HL-60 (cell line): ENCODE measurements around the gene SLC10A7.

Source experiments
- DNase-seq, 2 experiments: peaks; one replicate each; pipeline ENCODE4 v3.0.0-alpha.2; 2010 to 2020; ENCODE audit warnings: low read depth in 1 of 2, low spot score in 1 of 2
- H3K27ac ChIP-seq: fragments of 250-450 bp; sonication (Bioruptor Pico); replicated peaks from 2 replicates; pipeline ENCODE4 v1.5.1; 2020; ENCODE audit warnings: mild to moderate bottlenecking, moderate library complexity
- H3K27me3 ChIP-seq: fragments of 250-450 bp; sonication (Bioruptor Pico); 2 replicates; pipeline ENCODE4 v1.5.1; 2021; ENCODE audit warnings: mild to moderate bottlenecking, moderate library complexity; ENCODE audit not compliant: insufficient read depth, poor library complexity, severe bottlenecking
- H3K4me3 ChIP-seq: replicated peaks from 2 replicates; pipeline ENCODE4 v1.5.1; 2011; ENCODE audit warnings: mild to moderate bottlenecking, control low read depth, low read length; ENCODE audit not compliant: insufficient read depth
- CTCF ChIP-seq: IDR thresholded peaks from one replicate; pipeline ENCODE4 v1.5.1; 2011; ENCODE audit warnings: low read length, control low read depth, inconsistent platforms; ENCODE audit not compliant: insufficient read depth
- GABPA ChIP-seq: IDR thresholded peaks from 2 replicates; pipeline ENCODE4 v1.6.1; 2012; ENCODE audit warnings: low read depth
- POLR2AphosphoS5 ChIP-seq: IDR thresholded peaks from 2 replicates; pipeline ENCODE4 v1.6.1; 2012; ENCODE audit warnings: low read depth
- REST ChIP-seq: IDR thresholded peaks from 2 replicates; pipeline ENCODE4 v1.6.1; 2012; ENCODE audit warnings: low read depth; ENCODE audit not compliant: insufficient replicate concordance
- SPI1 ChIP-seq: IDR thresholded peaks from 2 replicates; pipeline ENCODE4 v1.6.1; 2012; ENCODE audit warnings: low read depth, mild to moderate bottlenecking, borderline replicate concordance

SLC10A7 gene

GRCh38 chr4:146222313-146222712, 299.4 kb downstream of the SLC10A7 start:
- DNase-seq = no peak
- Histone ChIP-seq H3K27me3 (no peaks in the 10 kb centered on the region), H3K4me3 (no peak overlapping the region), H3K27ac (no peak overlapping the region)
- TF ChIP-seq POLR2AphosphoS5 (no peak), SPI1 (no peak), GABPA (no peak), REST (no peak), CTCF (no peak)

- no peak for DNase-seq
- H3K27me3 ChIP-seq = no peaks in the 10 kb centered on the region
- no peak within 1 kb of the TSS for H3K27ac ChIP-seq
- TF ChIP-seq CTCF (no peak), REST (no peak), SPI1 (no peak), GABPA (no peak), POLR2AphosphoS5 (no peak)
- H3K4me3 ChIP-seq = no peak within 1 kb of the TSS
Measured at GRCh38 chr4:146214238-146214637, 307.5 kb downstream of the SLC10A7 start, which contains the start of gene REELD1. TSS of gene REELD1 (plus strand) at chr4:146214538. CDS start at chr4:146216953, 2,415 bp downstream.

GRCh38 chr4:146212781-146213180, 309.0 kb downstream of the SLC10A7 start:
- TF ChIP-seq GABPA = no peak
- no peak for TF ChIP-seq SPI1
- TF ChIP-seq CTCF = no peak
- no peak for DNase-seq
- Histone ChIP-seq H3K27me3 (no peaks in the 10 kb centered on the region), H3K4me3 (no peak overlapping the region), H3K27ac (no peak overlapping the region)

- Histone ChIP-seq H3K4me3 (no peak overlapping the region), H3K27me3 (no peaks in the 10 kb centered on the region), H3K27ac (no peak overlapping the region)
- no peak for DNase-seq
- TF ChIP-seq POLR2AphosphoS5 (no peak), SPI1 (no peak), GABPA (no peak), CTCF (no peak), REST (no peak)
Measured at GRCh38 chr4:146211440-146211839, 310.3 kb downstream of the SLC10A7 start.
